Measurements from ENCODE around the gene RAD21L1. TPM values are rescaled to one million over a fixed set of nuclear protein-coding genes. Genes with fewer than 3 reads are reported as not detected.
"Not testable (repeated sequence)": the region's sequence is repeated elsewhere in the genome, so short reads cannot be mapped to it uniquely, and the experiment has no call there.

Gene RAD21L1
- total RNA-seq, 2 donors from 2014 or later = not detected

DNA sequence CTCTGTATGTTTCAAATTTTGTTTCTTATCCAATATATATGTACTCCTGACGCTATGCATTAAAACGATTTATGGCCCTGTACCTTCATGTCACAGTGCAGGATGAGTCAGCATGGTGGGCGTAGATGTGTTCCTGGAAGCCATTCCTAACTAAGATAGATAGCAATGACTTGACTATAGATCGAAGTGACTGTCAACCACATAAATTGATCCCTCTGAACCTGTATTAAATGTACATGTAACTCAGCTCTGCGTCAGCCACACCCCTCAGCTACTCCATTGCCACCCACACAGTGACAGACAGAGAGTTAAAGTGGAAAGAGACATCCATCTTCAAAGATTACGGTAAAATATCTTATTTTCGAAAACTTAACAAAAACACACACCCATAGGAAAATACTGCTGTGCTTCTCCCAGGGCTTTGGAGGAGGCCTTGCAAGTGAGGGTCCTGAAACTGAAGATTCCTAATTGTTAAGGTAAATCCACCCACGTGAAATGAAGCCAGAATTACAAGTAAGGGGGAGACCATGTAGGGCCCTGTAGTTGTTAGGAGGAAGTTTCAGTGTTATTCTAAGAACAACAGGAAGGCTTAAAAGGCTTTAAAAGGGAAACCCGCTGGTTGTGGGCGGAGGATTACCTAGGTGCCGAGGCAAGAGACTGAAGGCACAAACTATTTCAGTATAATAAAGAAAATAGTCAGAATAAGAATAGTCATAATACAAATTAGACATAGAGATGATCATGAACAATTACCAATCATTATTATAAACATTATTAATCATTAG is 10.3 kb upstream of the RAD21L1 start:
- DNase-seq (ENCODE audit: low spot score) = no peak
- intact Hi-C loops (cut with DNase I) = no loop called here

DNA sequence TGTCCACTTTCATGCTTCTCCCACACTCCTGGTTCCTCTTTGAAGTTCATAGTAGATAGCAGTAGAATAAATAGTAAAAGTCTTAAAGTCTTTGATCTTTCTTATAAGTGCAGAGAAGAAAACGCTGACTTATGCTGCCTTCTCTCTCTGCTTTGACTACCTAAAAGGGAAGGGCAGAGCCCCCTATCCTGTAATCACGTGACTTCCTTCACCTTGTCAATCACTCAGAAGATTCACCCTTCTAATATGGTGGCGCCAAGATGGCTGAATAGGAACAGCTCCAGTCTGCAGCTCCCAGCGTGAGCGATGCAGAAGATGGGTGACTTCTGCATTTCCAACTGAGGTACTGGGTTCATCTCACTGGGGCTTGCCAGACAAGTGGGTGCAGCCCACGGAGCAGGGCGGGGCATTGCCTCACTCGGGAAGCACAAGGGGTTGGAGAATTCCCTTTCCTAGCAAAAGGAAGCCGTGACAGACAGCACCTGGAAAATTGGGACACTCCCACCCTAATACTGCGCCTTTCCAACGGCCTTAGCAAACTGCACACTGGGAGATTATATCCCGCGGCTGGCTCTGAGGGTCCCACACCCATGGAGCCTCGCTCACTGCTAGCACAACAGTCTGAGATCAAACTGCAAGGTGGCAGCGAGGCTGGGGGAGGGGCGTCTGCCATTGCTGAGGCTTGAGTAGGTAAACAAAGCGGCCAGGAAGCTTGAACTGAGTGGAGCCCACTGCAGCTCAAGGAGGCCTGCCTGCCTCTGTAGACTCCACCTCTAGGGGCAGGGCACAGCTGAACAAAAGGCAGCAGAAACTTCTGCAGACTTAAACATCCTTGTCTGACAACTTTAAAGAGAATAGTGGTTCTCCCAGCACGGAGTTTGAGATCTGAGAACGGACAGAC is 9.1 kb upstream of the RAD21L1 start:
- intact Hi-C loops (cut with DNase I); DNase-seq (ENCODE audit: low spot score): not testable (repeated sequence)

DNA sequence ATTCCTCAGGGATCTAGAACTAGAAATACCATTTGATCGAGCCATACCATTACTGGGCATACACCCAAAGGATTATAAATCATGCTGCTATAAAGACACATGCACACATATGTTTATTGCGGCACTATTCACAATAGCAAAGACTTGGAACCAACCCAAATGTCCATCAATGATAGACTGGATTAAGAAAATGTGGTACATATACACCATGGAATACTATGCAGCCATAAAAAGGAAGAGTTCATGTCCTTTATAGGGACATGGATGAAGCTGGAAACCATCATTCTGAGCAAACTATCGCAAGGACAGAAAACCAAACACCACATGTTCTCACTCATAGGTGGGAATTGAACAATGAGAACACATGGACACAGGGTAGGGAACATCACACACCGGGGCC is 3.1 kb upstream of the RAD21L1 start:
- DNase-seq (ENCODE audit: low spot score); intact Hi-C loops (cut with DNase I): not testable (repeated sequence)

DNA sequence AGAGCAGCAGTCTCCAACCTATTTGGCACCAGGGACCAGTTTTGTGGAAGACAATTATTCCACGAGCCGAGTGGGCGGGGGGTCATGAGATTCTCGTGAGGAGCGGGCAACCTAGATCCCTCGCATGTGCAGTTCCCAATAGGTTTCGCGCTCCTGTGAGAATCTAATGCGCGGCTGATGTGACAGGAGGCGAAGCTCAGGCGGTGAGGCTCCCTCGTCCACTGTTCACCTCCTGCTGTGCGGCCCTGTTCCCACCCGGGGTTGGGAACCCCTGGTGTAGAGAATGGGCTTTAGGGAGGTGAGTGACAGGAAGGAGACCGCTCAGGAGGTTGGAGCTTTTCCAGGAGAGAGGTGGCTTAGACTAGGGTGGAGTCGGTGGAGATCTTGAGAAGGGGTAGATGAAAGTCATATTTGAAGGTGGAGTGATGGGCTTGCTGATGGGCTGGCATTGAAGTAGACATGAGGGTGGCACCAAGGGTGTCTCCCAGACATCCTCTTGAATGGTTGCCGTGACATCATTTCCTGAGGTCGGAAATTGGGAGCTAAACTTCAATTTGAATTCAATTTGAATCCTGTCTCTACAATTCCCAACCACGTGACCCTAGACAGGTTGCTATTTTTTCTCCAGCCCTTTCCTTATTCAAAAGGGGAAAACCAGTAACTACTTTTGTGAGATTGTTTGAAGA is 1.5 kb upstream of the RAD21L1 start:
- DNase-seq (ENCODE audit: low spot score) = no peak
- intact Hi-C loops (cut with DNase I) = no loop called here

DNA sequence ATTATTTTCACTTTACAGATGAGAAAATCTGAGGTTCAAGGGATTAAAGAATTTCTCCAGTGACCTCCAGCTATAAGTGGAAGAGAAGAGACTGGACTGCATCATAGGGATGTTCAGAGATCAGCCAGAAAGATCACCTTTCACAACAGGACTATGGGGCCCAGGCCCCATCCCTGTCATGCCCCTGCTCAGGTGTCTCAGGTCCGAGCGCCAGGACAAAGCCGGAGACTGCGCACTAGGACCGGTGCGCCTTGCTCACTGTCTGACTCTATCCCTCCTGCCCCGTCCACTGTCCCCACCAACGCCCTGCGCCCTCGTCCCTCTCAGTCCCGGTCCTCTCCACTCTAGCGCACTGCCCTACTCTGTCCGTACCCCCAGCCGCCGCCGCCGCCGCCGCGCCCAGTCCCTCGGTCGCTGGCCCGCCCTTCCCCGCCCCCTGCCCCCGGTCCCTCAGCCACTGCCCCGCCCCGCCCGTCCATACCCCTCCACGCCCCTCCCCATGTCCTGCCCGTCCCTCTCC is 521 bp upstream of the RAD21L1 start:
- peak; percentile 85 for DNase-seq (ENCODE audit: low spot score)
- intact Hi-C loops (cut with DNase I) = no loop called here

DNA sequence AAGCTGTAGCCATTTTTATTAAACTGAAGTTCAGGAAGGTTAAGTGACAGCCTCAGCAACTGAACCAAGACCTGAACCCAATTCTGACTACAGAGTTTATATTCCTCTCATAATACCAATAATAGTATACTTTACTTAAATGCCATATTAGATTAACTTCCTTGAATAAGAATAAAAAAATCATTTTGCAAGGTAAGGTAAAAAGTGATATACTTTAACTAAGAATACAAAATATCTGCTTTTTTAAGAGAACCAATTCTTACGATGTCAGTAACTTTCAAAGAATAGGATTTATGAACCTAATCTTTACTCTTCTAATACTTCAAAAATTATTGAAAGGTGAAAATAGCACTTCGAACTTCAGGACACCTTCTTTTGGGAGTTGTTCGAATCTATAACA is 3.7 kb downstream of the RAD21L1 start:
- no peak for DNase-seq (ENCODE audit: low spot score)
- intact Hi-C loops (cut with DNase I) = no loop called here

DNA sequence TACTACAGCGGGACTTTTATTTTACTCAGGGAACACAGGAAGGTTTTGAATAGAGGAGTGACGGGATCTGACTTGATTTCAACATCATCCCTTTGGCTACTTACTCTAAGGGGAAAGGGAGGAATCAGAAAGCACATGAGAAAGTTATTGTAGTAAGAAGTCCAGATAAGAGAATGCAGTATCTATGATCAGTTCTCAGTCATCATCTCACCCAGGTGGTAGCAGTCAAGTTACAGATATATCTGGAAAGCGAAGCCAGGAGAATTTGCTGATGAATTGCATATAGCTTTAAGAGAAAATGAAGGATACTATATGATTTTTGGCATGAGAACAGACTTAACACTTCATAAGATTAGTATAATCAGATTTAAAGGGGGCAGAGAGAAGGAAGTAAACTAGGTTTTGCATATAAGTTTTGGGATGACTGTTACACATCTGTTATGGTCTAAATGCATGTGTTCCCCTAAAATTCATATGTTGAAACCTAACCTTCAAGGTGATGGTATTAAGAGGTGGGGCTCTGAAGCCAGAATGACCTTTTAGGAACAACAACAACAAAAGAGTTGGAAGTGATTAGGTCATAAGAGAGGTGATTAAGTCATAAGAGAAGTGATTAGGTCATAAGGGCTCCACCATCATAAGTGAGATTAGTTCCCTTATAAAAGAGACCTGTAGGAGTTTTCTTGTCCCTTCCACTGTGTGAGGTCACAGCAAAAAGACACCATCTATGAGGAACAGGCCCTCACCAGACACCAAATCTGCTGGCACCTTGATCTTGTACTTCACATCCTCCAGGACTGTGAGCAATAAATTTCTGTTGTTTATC is 6.7 kb downstream of the RAD21L1 start:
- no peak for DNase-seq (ENCODE audit: low spot score)
- intact Hi-C loops (cut with DNase I) = no loop called here

DNA sequence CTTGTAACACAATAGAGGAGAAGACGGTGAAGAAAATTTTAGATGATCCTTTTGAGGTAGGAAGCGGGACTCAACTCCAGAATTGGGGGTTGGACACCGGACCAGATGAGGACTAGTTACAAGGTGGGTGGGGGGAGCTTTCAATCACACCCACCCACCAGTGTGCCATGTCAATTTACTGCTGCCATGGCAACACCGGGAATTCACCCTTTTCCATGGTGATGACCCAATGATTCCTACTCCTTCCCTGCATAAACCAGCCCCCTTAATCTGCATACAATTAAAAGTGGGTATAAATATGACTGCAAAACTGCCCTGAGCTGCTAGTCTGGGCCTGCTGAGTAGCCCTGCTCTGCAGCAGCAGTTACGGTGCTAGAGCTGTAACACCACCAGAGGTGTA is 14.7 kb downstream of the RAD21L1 start:
- DNase-seq (ENCODE audit: low spot score) = no peak
- intact Hi-C loops (cut with DNase I) = no loop called here

DNA sequence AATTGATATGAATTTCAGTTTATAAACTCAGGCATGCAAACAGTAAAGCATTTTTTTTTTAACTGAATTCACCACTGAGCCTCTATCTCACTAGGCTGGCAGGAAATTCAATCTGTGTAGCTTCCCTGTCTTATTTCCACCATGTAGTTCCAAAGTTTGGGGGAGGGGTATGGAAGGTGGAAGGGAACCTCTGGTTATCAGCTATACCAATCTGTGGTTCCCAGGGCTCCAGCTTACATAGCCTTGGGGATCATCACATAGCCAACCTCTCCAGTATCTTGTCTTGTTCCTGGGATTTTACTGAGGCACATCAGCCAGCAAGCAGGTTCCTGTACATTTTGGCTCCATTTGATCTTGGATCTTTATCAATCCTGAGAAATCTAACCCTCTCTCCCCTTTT is 15.6 kb downstream of the RAD21L1 start:
- intact Hi-C loops (cut with DNase I) = no loop called here
- DNase-seq (ENCODE audit: low spot score) = no peak

DNA sequence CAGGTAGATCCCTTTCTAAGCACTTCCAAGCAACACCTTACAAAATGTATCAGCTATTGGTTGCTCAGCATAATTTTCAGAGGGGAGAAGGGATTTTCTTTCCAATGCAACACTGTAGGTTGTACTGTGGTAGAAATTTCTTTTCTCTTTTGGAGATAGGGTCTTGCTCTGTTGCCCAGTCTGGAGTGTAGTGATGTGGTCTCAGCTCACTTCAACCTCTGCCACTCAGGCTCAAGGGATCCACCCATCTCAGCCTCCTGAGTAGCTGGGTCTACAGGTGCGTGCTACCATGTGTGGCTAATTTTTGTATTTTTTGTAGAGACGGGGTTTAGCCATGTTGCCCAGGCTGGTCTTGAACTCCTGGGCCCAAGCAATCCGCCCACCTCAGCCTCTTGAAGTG is 16.3 kb downstream of the RAD21L1 start:
- no peak for DNase-seq (ENCODE audit: low spot score)
- intact Hi-C loops (cut with DNase I) = no loop called here

DNA sequence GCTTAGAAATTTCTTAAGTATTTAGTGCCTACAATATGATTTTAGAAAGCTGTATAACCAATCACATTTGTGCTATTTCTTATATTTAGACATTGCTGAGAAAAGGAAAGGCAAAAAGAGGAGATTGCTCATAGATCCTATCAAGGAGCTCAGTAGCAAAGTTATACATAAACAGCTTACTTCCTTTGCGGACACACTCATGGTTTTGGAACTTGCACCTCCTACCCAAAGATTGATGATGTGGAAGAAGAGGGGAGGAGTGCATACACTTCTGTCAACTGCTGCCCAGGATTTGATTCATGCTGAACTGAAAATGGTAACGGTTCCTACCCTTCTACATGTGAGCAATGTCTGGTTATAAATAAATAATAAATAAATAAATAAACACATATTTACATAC is 16.7 kb downstream of the RAD21L1 start:
- intact Hi-C loops (cut with DNase I) = no loop called here
- DNase-seq (ENCODE audit: low spot score) = no peak

DNA sequence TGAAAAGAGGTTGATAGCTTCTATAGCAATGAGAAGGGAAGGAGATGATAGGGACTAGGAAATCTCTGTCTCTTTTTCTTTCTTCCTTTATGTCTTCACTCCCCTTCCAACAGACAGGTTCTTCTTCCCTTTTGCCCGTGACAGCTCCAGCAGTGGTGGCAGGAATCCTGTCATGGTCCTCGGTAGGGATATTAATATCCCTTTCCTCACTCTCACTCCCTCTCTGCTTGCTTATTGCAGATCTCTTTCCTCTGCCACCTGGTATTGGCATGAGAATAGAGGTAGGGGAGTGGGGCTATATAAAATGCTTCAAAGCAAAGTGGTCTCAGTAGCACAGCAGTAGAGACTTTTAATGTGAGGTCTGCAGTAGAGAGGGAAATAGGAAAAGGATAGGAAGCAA is 19.7 kb downstream of the RAD21L1 start:
- intact Hi-C loops (cut with DNase I) = no loop called here
- DNase-seq (ENCODE audit: low spot score) = no peak

DNA sequence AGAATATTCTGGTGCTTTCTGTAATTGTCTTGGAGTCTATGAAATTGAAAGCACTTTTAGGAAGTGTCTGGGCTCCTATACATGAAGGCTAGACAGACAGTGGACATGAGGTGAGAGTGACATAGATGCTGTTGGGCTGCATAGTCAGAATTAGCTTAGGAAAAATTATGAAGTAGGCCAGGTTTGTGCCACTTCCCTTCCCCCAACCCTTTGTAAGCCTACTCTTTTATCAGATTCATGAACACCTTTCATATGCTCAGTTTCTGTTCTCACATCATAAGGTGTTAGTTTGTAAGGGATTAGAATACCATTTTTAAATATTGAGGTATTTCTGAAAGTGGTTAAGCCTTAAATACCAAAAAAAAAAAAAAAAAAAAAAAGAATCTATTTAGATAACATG is 21.8 kb downstream of the RAD21L1 start:
- no peak for DNase-seq (ENCODE audit: low spot score)
- intact Hi-C loops (cut with DNase I) = no loop called here

DNA sequence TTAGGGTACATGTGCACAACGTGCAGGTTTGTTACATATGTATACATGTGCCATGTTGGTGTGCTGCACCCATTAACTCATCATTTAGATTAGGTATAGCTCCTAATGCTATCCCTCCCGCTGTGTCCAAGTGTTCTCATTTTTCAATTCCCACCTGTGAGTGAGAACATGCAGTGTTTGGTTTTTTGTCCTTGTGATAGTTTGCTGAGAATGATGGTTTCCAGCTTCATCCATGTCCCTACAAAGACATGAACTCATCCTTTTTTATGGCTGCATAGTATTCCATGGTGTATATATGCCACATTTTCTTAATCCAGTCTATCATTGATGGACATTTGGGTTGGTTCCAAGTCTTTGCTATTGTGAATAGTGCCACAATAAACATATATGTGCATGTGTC is 24.4 kb downstream of the RAD21L1 start:
- DNase-seq (ENCODE audit: low spot score); intact Hi-C loops (cut with DNase I): not testable (repeated sequence)

DNA sequence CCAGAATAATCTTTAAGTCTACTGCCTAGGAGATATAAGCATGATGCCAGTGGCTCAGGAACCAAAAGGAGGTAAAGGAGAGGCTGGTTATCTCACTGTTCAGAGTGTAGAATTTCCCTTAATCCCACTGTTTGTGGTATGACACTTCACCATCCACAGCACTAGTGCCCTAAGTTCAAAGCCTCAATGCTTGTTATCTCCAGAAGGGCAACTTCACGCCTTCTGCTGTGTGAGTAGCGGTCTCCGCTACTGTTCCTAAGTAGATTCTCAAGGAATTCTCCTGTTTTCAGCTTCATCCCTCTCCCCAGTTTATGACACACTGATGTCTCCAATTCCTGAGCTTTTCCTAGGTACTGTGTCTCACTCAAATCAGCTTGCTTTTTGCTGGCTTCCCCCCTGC is 26.6 kb downstream of the RAD21L1 start:
- intact Hi-C loops (cut with DNase I) = no loop called here

DNA sequence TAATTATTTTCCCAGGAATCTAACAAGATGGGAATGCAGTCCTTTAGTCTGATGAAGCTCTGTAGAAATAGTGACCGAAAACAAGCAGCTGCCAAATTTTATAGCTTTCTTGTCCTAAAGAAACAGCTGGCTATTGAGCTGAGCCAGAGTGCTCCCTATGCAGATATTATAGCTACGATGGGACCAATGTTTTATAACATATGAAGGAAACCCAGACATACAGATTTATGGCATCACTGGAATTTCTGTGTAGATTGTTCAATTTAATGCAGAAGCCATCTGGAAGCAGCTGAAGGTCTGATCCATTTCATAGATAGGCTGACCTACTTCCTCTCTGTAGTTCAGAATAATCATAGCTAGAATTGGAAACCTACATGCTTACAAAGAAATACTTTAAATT is 28.4 kb downstream of the RAD21L1 start:
- intact Hi-C loops (cut with DNase I) = no loop called here
- DNase-seq (ENCODE audit: low spot score) = no peak

More for the DNA sequence above, 26.6 kb downstream of the RAD21L1 start:
- no peak for DNase-seq (ENCODE audit: low spot score)

DNA sequence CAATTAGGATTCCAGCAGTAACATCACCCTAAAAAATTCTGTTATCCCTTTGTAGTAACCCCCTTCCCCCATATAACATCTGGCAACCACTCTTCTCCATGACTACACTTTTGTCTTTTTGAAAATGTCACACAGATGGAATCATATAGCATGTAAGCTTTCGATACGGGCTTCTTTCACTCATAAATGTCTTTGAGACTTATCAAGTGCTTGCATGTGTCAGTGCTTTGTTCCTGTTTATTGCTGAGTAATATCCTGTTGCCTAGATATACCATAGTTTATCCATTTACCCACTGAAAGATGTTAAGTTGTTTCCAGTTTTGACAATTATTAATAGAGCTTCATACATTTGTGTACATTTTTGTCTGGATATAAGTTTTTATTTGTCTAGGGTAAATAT is 29.8 kb downstream of the RAD21L1 start:
- intact Hi-C loops (cut with DNase I) = no loop called here
- DNase-seq (ENCODE audit: low spot score) = no peak

DNA sequence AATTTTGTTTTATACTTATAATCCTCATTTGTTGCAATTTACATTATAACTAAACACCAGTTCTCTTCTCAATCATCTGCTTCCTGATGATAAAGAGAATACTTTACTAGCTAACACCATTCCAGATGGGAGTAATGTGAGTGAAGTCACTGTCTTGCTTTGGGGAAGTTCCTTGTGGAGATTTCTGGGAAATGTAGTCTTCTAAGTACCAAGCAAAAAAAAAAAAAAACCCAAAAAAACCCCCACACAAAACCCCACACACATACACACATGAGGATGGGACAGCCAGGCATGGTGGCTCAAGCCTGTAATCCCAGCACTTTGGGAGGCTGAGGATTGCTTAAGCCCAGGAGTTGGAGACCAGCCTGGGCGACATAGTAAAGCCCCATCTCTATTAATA is 38.0 kb downstream of the RAD21L1 start:
- DNase-seq (ENCODE audit: low spot score) = no peak
- intact Hi-C loops (cut with DNase I) = no loop called here

DNA sequence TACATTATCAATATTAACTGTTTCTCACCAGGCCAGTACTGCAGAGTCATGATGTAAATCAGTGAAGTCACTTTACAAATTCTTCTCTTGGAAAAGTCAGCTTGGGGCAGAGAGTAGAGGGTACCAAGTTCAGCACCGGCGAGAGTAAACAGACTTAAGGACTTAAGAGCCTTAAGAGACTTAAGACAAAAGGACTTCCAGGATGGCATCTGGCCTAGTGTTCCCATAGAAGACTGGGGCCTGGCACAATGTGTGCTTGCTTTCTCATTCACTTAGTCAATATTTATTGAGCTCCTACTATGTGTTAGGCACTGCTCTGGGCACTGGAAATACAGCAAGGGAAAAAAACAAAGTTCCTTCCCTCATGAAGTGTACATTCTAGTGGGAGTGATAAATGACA is 38.9 kb downstream of the RAD21L1 start:
- DNase-seq (ENCODE audit: low spot score) = no peak
- intact Hi-C loops (cut with DNase I) = no loop called here
